Measurements from ENCODE around the gene GNB1.

GNB1 gene

DNA sequence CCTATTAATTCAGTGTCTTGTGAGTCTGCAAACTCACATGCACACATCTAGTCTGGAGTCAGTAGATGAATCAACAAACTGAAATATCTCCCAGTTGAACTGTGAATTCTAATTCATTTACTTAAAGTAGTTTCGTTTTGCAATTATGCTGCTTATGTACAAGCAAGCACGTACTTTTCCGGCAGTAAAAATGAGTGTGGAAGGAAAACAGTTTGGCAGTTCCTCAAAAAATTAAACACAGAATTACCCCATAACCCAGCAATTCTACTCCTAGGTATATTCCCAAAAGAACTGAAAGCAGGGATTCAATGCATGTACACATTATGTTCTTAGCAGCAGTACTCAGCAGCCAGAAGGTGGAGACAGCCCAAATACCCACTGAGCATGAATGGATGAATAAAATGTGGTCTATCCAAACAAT is 49.3 kb downstream of the GNB1 start:
- TF ChIP-seq, protein P1, sequence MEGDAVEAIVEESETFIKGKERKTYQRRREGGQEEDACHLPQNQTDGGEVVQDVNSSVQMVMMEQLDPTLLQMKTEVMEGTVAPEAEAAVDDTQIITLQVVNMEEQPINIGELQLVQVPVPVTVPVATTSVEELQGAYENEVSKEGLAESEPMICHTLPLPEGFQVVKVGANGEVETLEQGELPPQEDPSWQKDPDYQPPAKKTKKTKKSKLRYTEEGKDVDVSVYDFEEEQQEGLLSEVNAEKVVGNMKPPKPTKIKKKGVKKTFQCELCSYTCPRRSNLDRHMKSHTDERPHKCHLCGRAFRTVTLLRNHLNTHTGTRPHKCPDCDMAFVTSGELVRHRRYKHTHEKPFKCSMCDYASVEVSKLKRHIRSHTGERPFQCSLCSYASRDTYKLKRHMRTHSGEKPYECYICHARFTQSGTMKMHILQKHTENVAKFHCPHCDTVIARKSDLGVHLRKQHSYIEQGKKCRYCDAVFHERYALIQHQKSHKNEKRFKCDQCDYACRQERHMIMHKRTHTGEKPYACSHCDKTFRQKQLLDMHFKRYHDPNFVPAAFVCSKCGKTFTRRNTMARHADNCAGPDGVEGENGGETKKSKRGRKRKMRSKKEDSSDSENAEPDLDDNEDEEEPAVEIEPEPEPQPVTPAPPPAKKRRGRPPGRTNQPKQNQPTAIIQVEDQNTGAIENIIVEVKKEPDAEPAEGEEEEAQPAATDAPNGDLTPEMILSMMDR (conservative IDR thresholded peaks at IDR 0.05), result peak; percentile 47
- H3K27ac ChIP-seq, result peak overlapping the region; percentile 77

DNA sequence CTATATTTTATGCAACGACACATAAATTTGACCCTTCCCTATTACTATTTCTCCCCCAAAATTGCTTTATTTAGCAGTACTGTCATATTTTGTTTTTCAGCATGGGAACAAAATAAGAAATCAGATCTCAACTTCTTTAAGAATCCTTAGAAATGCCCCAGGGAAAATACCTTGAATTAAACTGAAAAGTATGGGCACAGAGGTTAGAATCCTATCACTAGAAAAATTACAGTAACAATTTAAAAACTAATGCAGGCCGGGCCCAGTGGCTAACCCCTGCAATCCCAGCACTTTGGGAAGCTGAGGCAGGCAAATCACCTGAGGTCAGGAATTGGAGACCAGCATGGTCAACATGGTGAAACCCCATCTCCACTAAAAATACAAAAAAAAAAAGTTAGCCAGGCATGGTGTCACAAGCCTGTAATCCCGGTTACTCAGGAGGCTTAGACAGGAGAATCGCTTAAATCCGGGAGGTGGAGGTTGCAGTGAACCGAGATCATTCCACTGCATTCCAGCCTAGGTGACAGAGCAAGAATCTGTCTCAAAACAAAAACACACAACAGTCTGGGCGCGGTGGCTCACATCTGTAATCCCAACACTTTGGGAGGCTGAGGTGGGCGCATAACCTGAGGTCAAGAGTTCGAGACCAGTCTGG is 51.4 kb downstream of the GNB1 start:
- peak overlapping the region; percentile 77 for H3K27ac ChIP-seq

DNA sequence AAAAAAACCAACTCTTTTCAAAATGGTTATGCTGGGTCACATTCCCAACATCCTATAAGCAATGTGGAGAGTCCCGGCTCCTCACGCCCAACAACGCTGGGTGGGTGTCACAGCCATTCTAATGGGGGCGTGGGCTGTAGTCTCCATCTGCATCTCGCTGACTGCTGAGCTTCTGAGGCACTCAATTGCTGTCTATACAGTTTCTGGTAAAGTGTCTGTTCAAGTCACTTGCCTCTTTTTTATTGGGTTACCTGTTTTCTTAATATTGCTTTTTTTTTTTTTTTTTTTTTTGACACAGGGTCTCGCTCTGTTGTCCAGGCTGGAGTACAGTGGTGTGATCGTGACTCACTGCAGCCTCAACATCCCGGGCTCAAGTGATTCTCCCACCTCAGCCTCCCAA is 54.8 kb downstream of the GNB1 start:
- TF ChIP-seq, protein P1 (conservative IDR thresholded peaks at IDR 0.05), result no peak
- H3K27ac ChIP-seq, result peak overlapping the region; percentile 94

More for the DNA sequence above, 51.4 kb downstream of the GNB1 start:
- TF ChIP-seq, protein P1 (conservative IDR thresholded peaks at IDR 0.05), result no peak

DNA sequence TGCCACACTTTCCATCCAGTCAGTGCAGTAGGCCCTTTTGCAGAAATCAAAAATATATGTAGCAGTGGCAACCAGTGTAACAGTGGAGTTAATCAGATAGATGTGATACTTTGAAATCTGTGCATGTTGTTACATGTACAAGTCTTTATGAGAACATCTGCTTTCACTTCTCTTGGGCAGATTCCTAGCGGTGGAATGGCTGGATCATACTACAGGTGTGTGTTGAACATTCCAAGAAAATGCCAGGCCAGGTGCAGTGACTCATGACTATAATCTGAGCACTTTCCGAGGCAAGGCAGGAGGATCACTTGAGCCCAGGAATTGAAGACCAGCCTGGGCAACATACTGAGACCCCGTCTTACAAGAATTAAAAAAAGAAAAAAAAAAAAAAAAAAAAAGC is 55.3 kb downstream of the GNB1 start:
- H3K27ac ChIP-seq, result peak overlapping the region; percentile 94

DNA sequence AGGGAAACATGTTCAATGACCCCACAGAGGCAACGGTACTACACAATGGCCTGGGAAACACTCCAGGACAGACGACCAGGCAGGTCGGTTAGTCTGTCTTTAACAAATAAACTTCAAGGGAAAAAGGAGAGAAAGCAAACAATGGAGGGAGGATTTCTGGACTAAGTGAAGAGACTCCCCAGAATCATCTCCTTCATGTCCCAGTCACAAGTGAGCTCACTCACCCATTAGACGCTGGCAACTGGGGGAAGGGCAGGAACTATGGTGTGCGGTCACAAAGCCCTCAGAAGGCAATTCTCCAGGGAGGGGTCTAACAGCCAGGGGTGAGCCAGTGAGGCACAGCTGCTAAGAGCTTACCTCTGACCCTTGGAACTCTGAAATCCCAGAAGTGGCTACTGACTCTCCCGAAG is 57.0 kb downstream of the GNB1 start:
- H3K27ac ChIP-seq, result peak overlapping the region; percentile 94
- TF ChIP-seq, protein P1 (conservative IDR thresholded peaks at IDR 0.05), result no peak

More for the DNA sequence above, 55.3 kb downstream of the GNB1 start:
- TF ChIP-seq, protein P1 (conservative IDR thresholded peaks at IDR 0.05), result no peak

DNA sequence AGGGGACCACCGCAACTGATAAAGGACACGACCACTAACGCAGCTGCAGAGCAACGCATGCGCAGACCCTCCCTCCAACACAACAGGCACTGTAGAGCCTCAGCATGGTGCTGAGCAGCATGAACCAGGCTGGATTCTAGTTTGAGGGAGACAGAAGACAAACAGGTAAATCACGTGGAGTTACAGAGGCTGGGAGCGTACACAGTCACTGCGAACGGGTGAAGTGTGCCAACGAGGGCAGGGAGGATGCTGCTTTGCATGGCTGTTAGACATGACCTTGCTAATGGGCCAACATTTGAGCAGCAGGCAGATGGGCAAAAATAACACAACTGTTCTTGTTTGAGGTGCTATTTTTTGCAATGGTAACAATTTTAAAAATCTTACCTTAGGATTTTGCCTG is 57.4 kb downstream of the GNB1 start:
- TF ChIP-seq, protein P1 (conservative IDR thresholded peaks at IDR 0.05), result no peak
- peak overlapping the region; percentile 94 for H3K27ac ChIP-seq

DNA sequence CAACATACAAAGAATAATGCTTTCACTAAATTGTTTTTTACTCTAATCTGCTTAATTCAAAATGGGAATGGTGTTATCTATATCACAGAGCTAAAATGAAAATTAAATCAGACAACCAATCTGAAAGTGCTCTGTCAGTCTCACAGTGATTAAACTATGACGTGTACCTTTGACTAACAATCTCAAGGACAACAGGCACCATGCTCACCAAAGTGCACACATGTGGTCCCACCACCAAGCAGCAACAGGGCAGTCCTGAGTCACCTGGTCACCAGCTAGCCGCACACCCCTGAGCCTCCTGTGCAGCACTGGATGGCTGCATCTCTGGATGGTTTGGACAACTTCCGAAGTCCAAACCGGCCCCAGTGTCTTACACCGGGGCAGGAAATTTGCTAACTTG is 58.1 kb downstream of the GNB1 start:
- peak overlapping the region; percentile 94 for H3K27ac ChIP-seq
- TF ChIP-seq, protein P1 (conservative IDR thresholded peaks at IDR 0.05), result no peak

All from VCaP (cell line).